AG09319 (cell line): ENCODE measurements around the gene EPPIN.

Experiments used
- DNase-seq: peaks from one replicate; pipeline ENCODE4 v3.0.0-alpha.2; 2010; ENCODE audit warnings: low read depth; ENCODE audit errors: extremely low read depth
- CTCF ChIP-seq: IDR thresholded peaks from 2 replicates; pipeline ENCODE4 v1.5.1; 2011; ENCODE audit warnings: low read depth, mild to moderate bottlenecking, inconsistent platforms, low read length, moderate library complexity

Gene EPPIN

GRCh38 chr20:45538209-45538799, 8.9 kb downstream of the EPPIN start:
- DNase-seq, result no peak
- TF ChIP-seq CTCF, result no peak

GRCh38 chr20:45527294-45527693, 19.9 kb downstream of the EPPIN start:
- no peak for TF ChIP-seq CTCF
- DNase-seq, result no peak

GRCh38 chr20:45523821-45524220, 23.4 kb downstream of the EPPIN start:
- no peak for TF ChIP-seq CTCF
- no peak for DNase-seq

- TF ChIP-seq CTCF, result no peak
- DNase-seq, result no peak
Observed at GRCh38 chr20:45518282-45518681, 28.9 kb downstream of the EPPIN start.

GRCh38 chr20:45515147-45515913, 31.9 kb downstream of the EPPIN start, which contains the start of gene SPINT3:
Gene SPINT3 (minus strand): TSS chr20:45515622. CDS start chr20:45515608, 14 bp downstream.
- DNase-seq, result no peak
- no peak for TF ChIP-seq CTCF

- TF ChIP-seq CTCF, result no peak
- no peak for DNase-seq
Observed at GRCh38 chr20:45510242-45510862, 36.8 kb downstream of the EPPIN start.

- no peak for TF ChIP-seq CTCF
- no peak for DNase-seq
Observed at GRCh38 chr20:45509091-45509490, 38.1 kb downstream of the EPPIN start.
